KMS-11 (cell line): ENCODE results near the gene PACSIN3.

Experiments
- H2AFZ ChIP-seq: fragments of 200-600 bp; sonication (generic); 2 replicates; pipeline ENCODE4 v1.6.1; 2016; ENCODE audit warnings: antibody characterized with exemption, mixed run types, low read depth
- H3K27ac ChIP-seq: fragments of 200-600 bp; sonication (generic); 2 replicates; pipeline ENCODE4 v1.6.1; 2016; ENCODE audit warnings: mild to moderate bottlenecking, mixed run types
- H3K27me3 ChIP-seq: fragments of 200-600 bp; sonication (generic); 2 replicates; pipeline ENCODE4 v1.6.1; 2017; ENCODE audit warnings: mild to moderate bottlenecking, low read depth, mixed run types, moderate library complexity; ENCODE audit not compliant: insufficient read depth
- H3K36me3 ChIP-seq: fragments of 200-600 bp; sonication (generic); 2 replicates; pipeline ENCODE4 v1.6.1; 2017; ENCODE audit warnings: mild to moderate bottlenecking, mixed run types; ENCODE audit not compliant: insufficient read depth
- H3K4me1 ChIP-seq: fragments of 200-600 bp; sonication (generic); 2 replicates; pipeline ENCODE4 v1.6.1; 2016; ENCODE audit warnings: mild to moderate bottlenecking, low read depth, mixed run types; ENCODE audit not compliant: poor library complexity, severe bottlenecking
- H3K4me2 ChIP-seq: fragments of 200-600 bp; sonication (generic); 2 replicates; pipeline ENCODE4 v1.7.0; 2016; ENCODE audit warnings: mild to moderate bottlenecking, mixed run types
- H3K4me3 ChIP-seq: fragments of 200-600 bp; sonication (generic); IDR thresholded peaks from 2 replicates; pipeline ENCODE4 v1.6.1; 2017; ENCODE audit warnings: low read depth, low read length, mixed read lengths; ENCODE audit not compliant: insufficient read depth
- H3K79me2 ChIP-seq: fragments of 200-600 bp; sonication (generic); 2 replicates; pipeline ENCODE4 v1.6.1; 2016; ENCODE audit warnings: low read depth, mixed run types; ENCODE audit not compliant: insufficient read depth
- H3K9ac ChIP-seq: fragments of 200-600 bp; sonication (generic); 2 replicates; pipeline ENCODE4 v1.6.1; 2016; ENCODE audit warnings: mild to moderate bottlenecking, mixed run types
- H4K20me1 ChIP-seq: fragments of 200-600 bp; sonication (generic); 2 replicates; pipeline ENCODE4 v1.6.1; 2016; ENCODE audit warnings: mild to moderate bottlenecking, mixed run types; ENCODE audit not compliant: insufficient read depth
- CTCF ChIP-seq: fragments of 200-600 bp; sonication (generic); conservative IDR thresholded peaks from 2 replicates; pipeline ENCODE4 v1.6.1; 2017; ENCODE audit warnings: low read depth, mild to moderate bottlenecking, antibody characterized with exemption, low read length, moderate library complexity, mixed read lengths

Gene PACSIN3

GRCh38 chr11:47186076-47186699, at the start of gene PACSIN3:
PACSIN3 (minus strand) TSS chr11:47186434; CDS start chr11:47182727, 3,707 bp downstream.
- no peaks in the 10 kb centered on the region for H4K20me1 ChIP-seq
- H3K4me1 ChIP-seq = peaks cover 13% of the 10 kb centered on the region
- H3K9ac ChIP-seq = peak within 1 kb of the TSS; percentile 30; the same call in 1 of the 2 replicates
- no peak within 1 kb of the TSS for H3K27ac ChIP-seq
- H3K27me3 ChIP-seq = peaks cover 28% of the 10 kb centered on the region; the same call in 1 of the 2 replicates
- H3K4me2 ChIP-seq = peak within 1 kb of the TSS; percentile 72
- no peaks in the 10 kb centered on the region for H3K36me3 ChIP-seq
- H3K79me2 ChIP-seq = no peaks in the 10 kb centered on the region
- TF ChIP-seq CTCF = no peak
- H2AFZ ChIP-seq = peak within 1 kb of the TSS; percentile 95
- H3K4me3 ChIP-seq = no peak within 1 kb of the TSS

DNA sequence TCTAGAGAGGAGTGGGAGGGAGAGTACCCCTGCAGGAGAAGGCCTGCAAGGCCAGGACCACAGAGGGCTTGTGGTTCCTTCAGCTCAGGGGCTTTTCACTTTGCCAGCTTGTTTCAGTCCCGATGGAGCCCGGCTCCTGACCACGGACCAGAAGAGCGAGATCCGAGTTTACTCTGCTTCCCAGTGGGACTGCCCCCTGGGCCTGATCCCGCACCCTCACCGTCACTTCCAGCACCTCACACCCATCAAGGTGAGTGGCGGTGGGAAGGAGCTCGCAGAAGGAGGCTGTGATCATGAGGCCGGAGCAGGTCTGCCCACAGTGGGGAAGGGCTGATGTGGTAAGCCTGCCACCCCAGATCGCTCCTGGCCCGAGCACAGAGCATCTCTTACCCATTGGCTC, 48.9 kb upstream of the PACSIN3 start:
- H3K4me1 ChIP-seq = no peaks in the 10 kb centered on the region
- no peaks in the 10 kb centered on the region for H3K79me2 ChIP-seq
- H3K4me3 ChIP-seq = no peak overlapping the region
- no peaks in the 10 kb centered on the region for H3K36me3 ChIP-seq
- H3K27me3 ChIP-seq = no peaks in the 10 kb centered on the region
- no peak overlapping the region for H2AFZ ChIP-seq
- TF ChIP-seq CTCF = no peak
- no peak overlapping the region for H3K4me2 ChIP-seq
- no peak overlapping the region for H3K27ac ChIP-seq
- H4K20me1 ChIP-seq = no peaks in the 10 kb centered on the region
- no peak overlapping the region for H3K9ac ChIP-seq

GRCh38 chr11:47234669-47235100, 48.5 kb upstream of the PACSIN3 start:
- no peak for TF ChIP-seq CTCF
- no peaks in the 10 kb centered on the region for H3K36me3 ChIP-seq
- no peaks in the 10 kb centered on the region for H3K27me3 ChIP-seq
- H2AFZ ChIP-seq = no peak overlapping the region
- H3K9ac ChIP-seq = no peak overlapping the region
- H4K20me1 ChIP-seq = no peaks in the 10 kb centered on the region
- H3K4me1 ChIP-seq = no peaks in the 10 kb centered on the region
- H3K4me2 ChIP-seq = no peak overlapping the region
- no peak overlapping the region for H3K27ac ChIP-seq
- no peaks in the 10 kb centered on the region for H3K79me2 ChIP-seq
- H3K4me3 ChIP-seq = no peak overlapping the region

DNA sequence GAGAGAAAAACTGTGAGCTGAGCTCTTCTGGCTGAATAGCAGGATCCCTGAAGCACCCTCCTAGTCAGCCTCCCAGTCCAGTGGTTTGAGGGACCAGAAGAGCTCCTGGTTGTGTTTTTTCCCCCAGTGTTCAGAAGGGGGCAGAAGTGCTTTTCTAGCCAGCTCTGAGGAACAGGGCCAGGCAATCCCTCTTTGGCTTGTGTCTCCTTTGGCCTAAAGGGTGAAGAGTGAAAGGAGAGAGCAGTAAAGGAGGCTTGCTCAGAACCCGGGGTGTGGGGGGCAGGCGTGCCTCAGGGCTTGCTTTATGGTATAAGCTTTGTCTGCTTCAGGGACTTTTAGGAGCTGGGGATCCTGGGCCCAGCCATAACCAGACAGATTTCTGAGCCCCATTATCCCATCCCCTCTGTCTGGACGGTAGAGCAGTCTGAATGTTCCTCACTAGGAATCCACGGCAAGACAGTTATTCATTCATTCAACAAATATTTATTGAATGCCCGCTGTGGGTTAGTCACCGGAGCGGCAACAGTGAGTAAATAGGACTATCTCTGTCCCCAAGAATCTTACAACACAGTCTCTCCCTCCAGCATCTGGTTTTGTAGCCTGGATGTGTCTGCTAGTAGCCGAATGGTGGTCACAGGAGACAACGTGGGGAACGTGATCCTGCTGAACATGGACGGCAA, 47.9 kb upstream of the PACSIN3 start:
- H3K4me2 ChIP-seq = no peak overlapping the region
- no peaks in the 10 kb centered on the region for H3K4me1 ChIP-seq
- H3K79me2 ChIP-seq = no peaks in the 10 kb centered on the region
- no peak overlapping the region for H3K4me3 ChIP-seq
- H3K27me3 ChIP-seq = no peaks in the 10 kb centered on the region
- H3K27ac ChIP-seq = no peak overlapping the region
- no peaks in the 10 kb centered on the region for H4K20me1 ChIP-seq
- H3K36me3 ChIP-seq = no peaks in the 10 kb centered on the region
- H3K9ac ChIP-seq = no peak overlapping the region
- no peak overlapping the region for H2AFZ ChIP-seq
- 0 out of 2 replicates have a peak, but pooled peaks have one; percentile 22 for TF ChIP-seq CTCF
